Activated T-helper 2 cell treated with anti-CD3 and anti-CD28 coated beads, Interferon-gamma antibody, Interleukin-2, Interleukin-4, amounts not matched to agents 10 μg/mL and 5 μg/mL and 100 μg/mL, durations not matched to agents 14 hours and 24 hours and 36 hours (primary cell): ENCODE data around the gene ITPR2. TPM values are rescaled to one million over a fixed set of nuclear protein-coding genes. Genes with fewer than 3 reads are reported as not detected.

Experiments
- DNase-seq: peaks from one replicate; pipeline ENCODE4 v3.0.0; 2021; ENCODE audit warnings: low spot score
- H3K27ac Mint-ChIP-seq: one replicate; pipeline ENCODE4 v1.8.0; 2021; ENCODE audit warnings: mixed read lengths
- H3K27me3 Mint-ChIP-seq: one replicate; pipeline ENCODE4 v1.8.0; 2021; ENCODE audit warnings: low read depth, mixed read lengths
- H3K36me3 Mint-ChIP-seq: one replicate; pipeline ENCODE4 v1.8.0; 2021; ENCODE audit warnings: low read depth, mixed read lengths
- H3K4me1 Mint-ChIP-seq: one replicate; pipeline ENCODE4 v1.8.0; 2021; ENCODE audit warnings: low read depth, mixed read lengths
- H3K4me3 Mint-ChIP-seq: one replicate; pipeline ENCODE4 v1.8.0; 2021; ENCODE audit warnings: low read depth, mild to moderate bottlenecking, moderate library complexity, mixed read lengths
- H3K9me3 Mint-ChIP-seq: one replicate; pipeline ENCODE4 v1.8.0; 2021; ENCODE audit warnings: mixed read lengths
- intact Hi-C: fragments of 100-400 bp; cut with micrococcal nuclease; formaldehyde crosslinking; loops from one replicate; pipeline ENCODE4 v1.15.1; 2023
- total RNA-seq: library from RNA; stranded (reverse); gene quantifications from 2 replicates; pipeline ENCODE4 v1.2.3, GENCODE V29; 2022

Gene ITPR2
- total RNA-seq, 1 donor from 2014 or later, result 49.3 TPM

- H3K4me1 Mint-ChIP-seq, result peaks cover 21% of the 10 kb centered on the region
- no peak for DNase-seq
- H3K4me3 Mint-ChIP-seq, result no peak overlapping the region
- intact Hi-C loops, result no loop called here
- H3K27ac Mint-ChIP-seq, result no peak overlapping the region
- peaks cover 9% of the 10 kb centered on the region for H3K36me3 Mint-ChIP-seq
- no peaks in the 10 kb centered on the region for H3K27me3 Mint-ChIP-seq
- no peaks in the 10 kb centered on the region for H3K9me3 Mint-ChIP-seq
Observed at GRCh38 chr12:26808766-26809476, 24.1 kb downstream of the ITPR2 start.

- intact Hi-C loops, result no loop called here
- Mint-ChIP-seq H3K36me3 (no peaks in the 10 kb centered on the region), H3K4me1 (peaks cover 28% of the 10 kb centered on the region)
Observed at GRCh38 chr12:26807292-26807691, 25.7 kb downstream of the ITPR2 start.

GRCh38 chr12:26806556-26806955, 26.4 kb downstream of the ITPR2 start:
- peaks cover 3% of the 10 kb centered on the region for H3K36me3 Mint-ChIP-seq
- no peak overlapping the region for H3K27ac Mint-ChIP-seq
- H3K27me3 Mint-ChIP-seq, result no peaks in the 10 kb centered on the region
- no peaks in the 10 kb centered on the region for H3K9me3 Mint-ChIP-seq
- H3K4me1 Mint-ChIP-seq, result peaks cover 28% of the 10 kb centered on the region
- no peak overlapping the region for H3K4me3 Mint-ChIP-seq
- no peak for DNase-seq
- intact Hi-C loops, result no loop called here

More at GRCh38 chr12:26807292-26807691, 25.7 kb downstream of the ITPR2 start:
- no peaks in the 10 kb centered on the region for H3K27me3 Mint-ChIP-seq
- H3K4me3 Mint-ChIP-seq, result no peak overlapping the region
- no peak for DNase-seq
- H3K9me3 Mint-ChIP-seq, result no peaks in the 10 kb centered on the region
- no peak overlapping the region for H3K27ac Mint-ChIP-seq

GRCh38 chr12:26805401-26805971, 27.5 kb downstream of the ITPR2 start:
- Mint-ChIP-seq H3K36me3 (peaks cover 12% of the 10 kb centered on the region), H3K27me3 (no peaks in the 10 kb centered on the region), H3K27ac (no peak overlapping the region), H3K9me3 (no peaks in the 10 kb centered on the region), H3K4me1 (peaks cover 28% of the 10 kb centered on the region), H3K4me3 (no peak overlapping the region)
- no peak for DNase-seq
- intact Hi-C loops, result no loop called here

- H3K36me3 Mint-ChIP-seq, result peaks cover 13% of the 10 kb centered on the region
- no peak for DNase-seq
- no peak overlapping the region for H3K4me3 Mint-ChIP-seq
- intact Hi-C loops, result no loop called here
- H3K9me3 Mint-ChIP-seq, result no peaks in the 10 kb centered on the region
- peaks cover 20% of the 10 kb centered on the region for H3K4me1 Mint-ChIP-seq
- H3K27me3 Mint-ChIP-seq, result no peaks in the 10 kb centered on the region
- H3K27ac Mint-ChIP-seq, result no peak overlapping the region
Observed at GRCh38 chr12:26803552-26803951, 29.4 kb downstream of the ITPR2 start.

- intact Hi-C loops, result no loop called here
Observed at GRCh38 chr12:26801486-26801885, 31.5 kb downstream of the ITPR2 start.

GRCh38 chr12:26800858-26801257, 32.1 kb downstream of the ITPR2 start:
- Mint-ChIP-seq H3K36me3 (peaks cover 13% of the 10 kb centered on the region), H3K27me3 (no peaks in the 10 kb centered on the region), H3K4me1 (peaks cover 17% of the 10 kb centered on the region), H3K27ac (no peak overlapping the region), H3K9me3 (no peaks in the 10 kb centered on the region), H3K4me3 (no peak overlapping the region)
- intact Hi-C loops, result no loop called here
- no peak for DNase-seq

More at GRCh38 chr12:26801486-26801885, 31.5 kb downstream of the ITPR2 start:
- H3K4me3 Mint-ChIP-seq, result no peak overlapping the region
- no peak overlapping the region for H3K27ac Mint-ChIP-seq
- peaks cover 13% of the 10 kb centered on the region for H3K36me3 Mint-ChIP-seq
- H3K9me3 Mint-ChIP-seq, result no peaks in the 10 kb centered on the region
- no peaks in the 10 kb centered on the region for H3K27me3 Mint-ChIP-seq
- no peak for DNase-seq
- peaks cover 17% of the 10 kb centered on the region for H3K4me1 Mint-ChIP-seq

- DNase-seq, result no peak
- H3K27ac Mint-ChIP-seq, result no peak overlapping the region
- H3K27me3 Mint-ChIP-seq, result no peaks in the 10 kb centered on the region
- H3K36me3 Mint-ChIP-seq, result peaks cover 13% of the 10 kb centered on the region
- no peaks in the 10 kb centered on the region for H3K9me3 Mint-ChIP-seq
- H3K4me1 Mint-ChIP-seq, result peaks cover 17% of the 10 kb centered on the region
- H3K4me3 Mint-ChIP-seq, result no peak overlapping the region
- intact Hi-C loops, result no loop called here
Observed at GRCh38 chr12:26800347-26800746, 32.6 kb downstream of the ITPR2 start.

- DNase-seq, result no peak
- Mint-ChIP-seq H3K4me1 (peaks cover 16% of the 10 kb centered on the region), H3K36me3 (peaks cover 13% of the 10 kb centered on the region), H3K9me3 (no peaks in the 10 kb centered on the region), H3K4me3 (no peak overlapping the region), H3K27ac (no peak overlapping the region), H3K27me3 (no peaks in the 10 kb centered on the region)
- intact Hi-C loops, result no loop called here
Observed at GRCh38 chr12:26799741-26800140, 33.3 kb downstream of the ITPR2 start.

GRCh38 chr12:26798640-26799039, 34.4 kb downstream of the ITPR2 start:
- DNase-seq, result no peak
- no peaks in the 10 kb centered on the region for H3K9me3 Mint-ChIP-seq

GRCh38 chr12:26798023-26798422, 35.0 kb downstream of the ITPR2 start:
- no peak overlapping the region for H3K4me3 Mint-ChIP-seq
- no peak for DNase-seq
- H3K36me3 Mint-ChIP-seq, result peaks cover 13% of the 10 kb centered on the region
- H3K9me3 Mint-ChIP-seq, result no peaks in the 10 kb centered on the region
- H3K27me3 Mint-ChIP-seq, result no peaks in the 10 kb centered on the region
- H3K4me1 Mint-ChIP-seq, result peaks cover 6% of the 10 kb centered on the region
- intact Hi-C loops, result no loop called here
- H3K27ac Mint-ChIP-seq, result no peak overlapping the region

More at GRCh38 chr12:26798640-26799039, 34.4 kb downstream of the ITPR2 start:
- Mint-ChIP-seq H3K27ac (no peak overlapping the region), H3K36me3 (peaks cover 13% of the 10 kb centered on the region), H3K27me3 (no peaks in the 10 kb centered on the region), H3K4me3 (no peak overlapping the region), H3K4me1 (peaks cover 10% of the 10 kb centered on the region)
- intact Hi-C loops, result no loop called here

GRCh38 chr12:26795910-26796309, 37.1 kb downstream of the ITPR2 start:
- H3K36me3 Mint-ChIP-seq, result peaks cover 4% of the 10 kb centered on the region
- no peak overlapping the region for H3K27ac Mint-ChIP-seq
- H3K9me3 Mint-ChIP-seq, result no peaks in the 10 kb centered on the region
- peaks cover 14% of the 10 kb centered on the region for H3K4me1 Mint-ChIP-seq
- intact Hi-C loops, result no loop called here
- no peak overlapping the region for H3K4me3 Mint-ChIP-seq
- no peaks in the 10 kb centered on the region for H3K27me3 Mint-ChIP-seq
- no peak for DNase-seq

GRCh38 chr12:26791301-26791791, 41.6 kb downstream of the ITPR2 start:
- intact Hi-C loops, result no loop called here
- H3K27ac Mint-ChIP-seq, result no peak overlapping the region
- H3K4me1 Mint-ChIP-seq, result peaks cover 17% of the 10 kb centered on the region
- no peak overlapping the region for H3K4me3 Mint-ChIP-seq
- no peaks in the 10 kb centered on the region for H3K9me3 Mint-ChIP-seq
- no peaks in the 10 kb centered on the region for H3K27me3 Mint-ChIP-seq
- no peak for DNase-seq
- H3K36me3 Mint-ChIP-seq, result peaks cover 19% of the 10 kb centered on the region
